Adrenal gland (tissue), 12 donors: ENCODE results near the gene ME2. TPM values are rescaled to one million over a fixed set of nuclear protein-coding genes. Genes with fewer than 3 reads are reported as not detected.
"Not testable (repeated sequence)": the region's sequence is repeated elsewhere in the genome, so short reads cannot be mapped to it uniquely, and the experiment has no call there.

ENCODE experiments used
- DNase-seq, 7 donors: peaks; one replicate each; pipeline ENCODE4 v3.0.0-alpha.2; 2019 to 2020
- H3K27ac ChIP-seq, 5 donors: fragments of 200-600 bp; sonication (generic) in 4 of 5; 1 replicate in 3 of 5; 2 replicates in 2 of 5; pipeline versions ENCODE4 v1.5.1 to v1.8.0; 2016 to 2020; ENCODE audit warnings: mild to moderate bottlenecking in 1 of 5
- H3K27me3 ChIP-seq: fragments of 200-600 bp; 2 replicates; pipeline ENCODE4 v1.8.0; 2021
- H3K36me3 ChIP-seq, 2 donors: fragments of 200-600 bp; replicated peaks in 1 of 2; 1 replicate in 1 of 2; 2 replicates in 1 of 2; pipeline versions ENCODE4 v1.5.1 to v1.8.0; 2018 to 2022
- H3K4me1 ChIP-seq, 2 donors: fragments of 200-600 bp; replicated peaks in 1 of 2; 1 replicate in 1 of 2; 2 replicates in 1 of 2; pipeline versions ENCODE4 v1.5.1 to v1.8.0; 2018 to 2021
- H3K4me3 ChIP-seq, 4 donors: fragments of 200-600 bp; sonication (generic) in 3 of 4; one replicate each; pipeline ENCODE4 v1.5.1; 2016 to 2018
- H3K9me3 ChIP-seq, 3 donors: fragments of 200-600 bp; sonication (generic) in 1 of 3; replicated peaks in 1 of 3; 1 replicate in 2 of 3; 2 replicates in 1 of 3; pipeline versions ENCODE4 v1.5.1 to v1.8.0; 2016 to 2021
- POLR2A ChIP-seq, 2 donors: fragments of 450-650 bp; IDR thresholded peaks; one replicate each; pipeline ENCODE4 v1.6.1; 2017; ENCODE audit warnings: antibody characterized with exemption in 2 of 2, mild to moderate bottlenecking in 2 of 2, moderate library complexity in 1 of 2
- WGBS, 4 donors: extraction: QIAGEN DNeasy Blood & Tissue Kit in 2 of 4; methylation state at CpG; one replicate each; pipeline versions ENCODE4 v1.1.5 to v1.1.7; 2013 to 2017; 5-methylcytosine and 5-hydroxymethylcytosine counted together
- intact Hi-C, 2 donors: fragments of 100-400 bp; cut with DNase I; formaldehyde crosslinking; loops; one replicate each; pipeline versions ENCODE4 v1.14.1 to v1.15.0; 2022 to 2023
- polyA plus RNA-seq, 3 donors: library from polyadenylated mRNA; stranded (reverse); fragments of 200-250 nt in 2 of 3; fragments of 350-450 nt in 1 of 3; fragmentation: Illumina TruSeq in 1 of 3; extraction: RNeasy Lipid Tissue Mini Kit (QIAGEN cat#74804) in 1 of 3; gene quantifications; one replicate each; pipeline ENCODE4 v1.2.3, GENCODE V29; 2013 to 2014
- total RNA-seq, 9 donors: library from RNA; depleted of rRNA in 4 of 9; stranded (reverse); fragments of >200 nt in 4 of 9; fragments of 120-200 nt in 1 of 9; fragmentation: NEBNext Ultra II Directional in 1 of 9; extraction: Animal tissue kit (Norgen Biotek cat#: 25700) in 1 of 9; gene quantifications; one replicate each; pipeline versions ENCODE4 v1.1.0 to v1.2.4, GENCODE V29; 2013 to 2023
- TF ChIP-seq, protein P1 (sequence below), 6 experiments: fragments of 450-650 bp in 4 of 6; fragments of 200-600 bp in 2 of 6; sonication (generic) in 1 of 6; IDR thresholded peaks; 1 replicate in 5 of 6; 2 replicates in 1 of 6; pipeline versions ENCODE4 v1.5.1 to v1.8.0; 2016 to 2021; ENCODE audit warnings: antibody characterized with exemption in 6 of 6, mild to moderate bottlenecking in 2 of 6, moderate library complexity in 1 of 6
- donor health status: healthy with polysubstance abuse.
- donor health status: Bipolar disorder and iron deficiency.
- donor health status: DM: yes; HTN: yes; CAD: no.
- donor health status: DM: no; HTN: no; CAD: no.
- donor health status: DM: no; HTN: no; CAD: no.
- donor health status: DM: yes; HTN: yes; CAD: no.

The ME2 gene
- total and polyA plus RNA-seq, 12 donors, result 17.9 to 133 (median 60.4) TPM

DNA sequence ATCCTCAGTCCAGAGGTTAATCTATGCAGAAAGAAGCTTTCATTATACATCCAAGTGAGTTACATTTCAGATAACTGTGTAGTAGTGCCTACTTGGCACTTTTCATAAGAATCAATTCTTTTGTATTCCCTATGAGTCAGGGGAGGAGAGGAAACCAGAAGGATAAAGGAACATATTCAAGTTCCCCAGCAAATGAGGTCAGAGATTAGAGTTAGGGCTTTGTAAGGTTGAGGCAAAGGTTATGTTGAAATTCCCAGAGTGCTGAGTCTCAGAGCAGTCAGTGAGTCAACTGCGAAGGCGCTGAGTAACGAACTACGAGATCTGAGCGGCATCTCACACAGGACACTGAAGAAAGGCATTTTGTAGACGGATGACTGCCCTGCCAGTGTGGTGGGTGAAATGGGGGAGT lies 25.1 kb upstream of the ME2 start:
- Histone ChIP-seq H3K9me3 (no peaks in the 10 kb centered on the region), H3K27ac (peak overlapping the region; percentile 24 to 86 (median 46)), H3K27me3 (no peaks in the 10 kb centered on the region), H3K4me1 (peaks cover 0 to 10% of the 10 kb centered on the region in 2 donors), H3K36me3 (no peaks in the 10 kb centered on the region), H3K4me3 (no peak overlapping the region)
- DNase-seq, result peak in 6 of 7 donors; percentile 38 to 62 (median 54)
- 72 to 79% (median 73%) methylated on average over 6 of the region's 6 CpGs for WGBS, 4 donors
- intact Hi-C loops, result no loop called here
- TF ChIP-seq, protein P1, sequence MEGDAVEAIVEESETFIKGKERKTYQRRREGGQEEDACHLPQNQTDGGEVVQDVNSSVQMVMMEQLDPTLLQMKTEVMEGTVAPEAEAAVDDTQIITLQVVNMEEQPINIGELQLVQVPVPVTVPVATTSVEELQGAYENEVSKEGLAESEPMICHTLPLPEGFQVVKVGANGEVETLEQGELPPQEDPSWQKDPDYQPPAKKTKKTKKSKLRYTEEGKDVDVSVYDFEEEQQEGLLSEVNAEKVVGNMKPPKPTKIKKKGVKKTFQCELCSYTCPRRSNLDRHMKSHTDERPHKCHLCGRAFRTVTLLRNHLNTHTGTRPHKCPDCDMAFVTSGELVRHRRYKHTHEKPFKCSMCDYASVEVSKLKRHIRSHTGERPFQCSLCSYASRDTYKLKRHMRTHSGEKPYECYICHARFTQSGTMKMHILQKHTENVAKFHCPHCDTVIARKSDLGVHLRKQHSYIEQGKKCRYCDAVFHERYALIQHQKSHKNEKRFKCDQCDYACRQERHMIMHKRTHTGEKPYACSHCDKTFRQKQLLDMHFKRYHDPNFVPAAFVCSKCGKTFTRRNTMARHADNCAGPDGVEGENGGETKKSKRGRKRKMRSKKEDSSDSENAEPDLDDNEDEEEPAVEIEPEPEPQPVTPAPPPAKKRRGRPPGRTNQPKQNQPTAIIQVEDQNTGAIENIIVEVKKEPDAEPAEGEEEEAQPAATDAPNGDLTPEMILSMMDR (IDR thresholded peaks at IDR 0.05), result no peak

DNA sequence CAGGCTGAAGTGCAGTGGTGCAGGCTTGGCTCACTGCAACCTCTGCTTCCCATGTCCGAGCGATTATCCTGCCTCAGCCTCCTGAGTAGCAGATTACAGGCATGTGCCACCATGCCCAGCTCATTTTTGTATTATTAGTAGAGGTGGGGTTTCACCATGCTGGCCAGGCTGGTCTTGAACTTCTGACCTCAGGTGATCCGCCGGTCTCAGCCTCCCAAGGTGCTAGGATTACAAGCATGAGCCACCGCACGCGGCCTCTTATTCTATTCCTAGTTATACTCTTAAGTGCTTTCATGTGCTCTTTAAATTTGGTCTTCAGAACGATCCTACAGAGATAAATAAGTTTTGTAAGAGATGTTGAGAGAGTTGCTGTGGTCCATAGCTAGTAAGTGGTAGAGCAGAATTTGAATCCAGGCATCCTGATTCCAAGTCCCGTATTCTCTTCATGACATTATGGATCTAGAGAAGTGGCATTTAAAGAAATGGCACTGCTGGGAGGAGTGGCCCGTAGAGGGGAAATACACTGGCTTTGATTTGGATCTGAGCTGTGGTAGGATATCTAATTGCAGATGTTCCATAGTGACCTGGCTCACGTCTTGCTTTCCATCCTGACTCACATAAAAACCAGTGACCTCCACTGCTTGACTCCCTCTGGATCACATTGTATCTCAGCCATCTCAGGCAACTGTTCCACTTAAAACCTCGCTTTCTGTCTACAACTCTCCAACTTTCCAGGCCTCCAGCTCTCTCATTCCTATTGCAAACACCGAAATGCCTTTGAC lies 22.8 kb upstream of the ME2 start:
- Histone ChIP-seq H3K4me3 (no peak overlapping the region), H3K4me1 (peaks cover 0 to 10% of the 10 kb centered on the region in 2 donors), H3K27me3 (no peaks in the 10 kb centered on the region), H3K36me3 (no peaks in the 10 kb centered on the region), H3K27ac (no peak overlapping the region), H3K9me3 (no peaks in the 10 kb centered on the region)
- 90 to 93% (median 92%) methylated on average over 13 of the region's 13 CpGs for WGBS, 4 donors
- TF ChIP-seq, protein P1 (IDR thresholded peaks at IDR 0.05), result no peak
- TF ChIP-seq POLR2A (IDR thresholded peaks at IDR 0.05), result no peak
- DNase-seq, result no peak
- intact Hi-C loops, result no loop called here

DNA sequence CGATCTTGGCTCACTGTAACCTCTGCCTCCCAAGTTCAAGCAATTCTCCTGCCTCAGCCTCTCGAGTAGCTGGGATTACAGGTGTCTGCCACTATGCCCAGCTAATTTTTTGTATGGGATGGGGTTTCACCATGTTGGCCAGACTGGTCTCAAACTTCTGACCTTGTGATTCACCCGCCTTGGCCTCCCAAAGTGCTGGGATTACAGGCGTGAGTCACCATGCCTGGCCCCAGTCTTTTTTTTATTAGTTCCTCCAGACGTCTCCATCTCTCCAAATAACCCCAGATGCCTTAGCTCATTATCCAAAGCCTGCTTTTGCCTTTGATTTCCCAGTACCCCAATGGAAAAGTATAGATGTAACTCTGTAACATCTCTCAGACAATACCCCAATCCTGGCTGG lies 21.8 kb upstream of the ME2 start:
- H3K4me1 ChIP-seq, result peaks cover 0 to 10% of the 10 kb centered on the region in 2 donors
- H3K36me3 ChIP-seq, DNase-seq, H3K9me3 ChIP-seq, H3K27me3 ChIP-seq, H3K27ac ChIP-seq, H3K4me3 ChIP-seq, intact Hi-C loops: not testable (repeated sequence)
- 44 to 61% (median 56%) methylated on average over 5 of the region's 5 CpGs for WGBS, 4 donors

DNA sequence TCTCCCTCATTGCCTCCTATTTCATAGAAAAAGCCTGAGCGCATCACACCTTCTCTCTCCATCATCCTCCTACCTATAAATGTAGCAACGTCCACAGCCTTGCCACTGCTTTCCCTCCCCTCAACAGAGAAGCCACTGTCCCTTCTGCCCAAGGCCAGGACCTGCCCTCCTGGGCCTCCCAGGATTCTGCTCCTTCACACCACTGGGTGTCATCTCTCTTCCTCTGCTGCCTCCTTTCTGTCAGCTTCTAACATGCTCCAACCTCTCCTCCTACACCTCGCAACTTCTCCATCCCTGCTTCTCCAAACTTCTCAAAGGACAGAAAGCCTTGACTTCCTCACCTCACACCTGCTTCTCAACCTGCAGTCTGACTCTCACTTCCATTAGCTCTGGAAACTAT lies 21.2 kb upstream of the ME2 start:
- Histone ChIP-seq H3K4me1 (peaks cover 0 to 10% of the 10 kb centered on the region in 2 donors), H3K9me3 (no peaks in the 10 kb centered on the region), H3K27ac (no peak overlapping the region), H3K4me3 (no peak overlapping the region), H3K36me3 (no peaks in the 10 kb centered on the region), H3K27me3 (no peaks in the 10 kb centered on the region)
- no peak for TF ChIP-seq POLR2A (IDR thresholded peaks at IDR 0.05)
- TF ChIP-seq, protein P1 (IDR thresholded peaks at IDR 0.05), result no peak
- intact Hi-C loops, result no loop called here
- 80 to 85% (median 83%) methylated on average over 3 of the region's 3 CpGs for whole genome bisulfite sequencing, 4 donors
- DNase-seq, result no peak
